ENCODE measurements around the gene IL16.
"Not testable (repeated sequence)": the region's sequence is repeated elsewhere in the genome, so short reads cannot be mapped to it uniquely, and the experiment has no call there.

Gene IL16

GRCh38 chr15:81197688-81198281 is 1.1 kb downstream of the IL16 start:
- no peaks in the 10 kb centered on the region for H3K36me3 ChIP-seq (ENCODE audit: control insufficient read depth in 4 of 4, insufficient read depth in 4 of 4, low read length in 3 of 4)
- 94% methylated on average over 7 of the region's 7 CpGs for WGBS (ENCODE audit: insufficient coverage)
- no peak overlapping the region for H3K4me3 ChIP-seq (ENCODE audit: control insufficient read depth in 1 of 7, extremely low read depth in 1 of 7, insufficient read depth in 4 of 7, low read depth in 2 of 7, low read length in 6 of 7)
- H3K4me1 ChIP-seq (ENCODE audit: control extremely low read depth in 1 of 4, control insufficient read depth in 4 of 4, insufficient read depth in 4 of 4, low read length in 3 of 4): no peaks in the 10 kb centered on the region
- ChIA-PET CTCF (interaction anchor here (0.9 kb wide), 1 partner anchor 60 kb away, joined by 3 read pairs; no protein-coding TSS in a partner anchor), POLR2A (interaction anchor here (0.6 kb wide), 1 partner anchor 34 kb away, joined by 5 read pairs; no protein-coding TSS in a partner anchor)
- no peak overlapping the region for H3K27ac ChIP-seq (ENCODE audit: insufficient read depth in 1 of 2, low read depth in 1 of 2, low read length in 2 of 2, poor library complexity in 1 of 2, severe bottlenecking in 2 of 2)
- H3K27me3 ChIP-seq (replicated peaks in 2 of 5; ENCODE audit: control insufficient read depth in 4 of 5, insufficient read depth in 5 of 5, low read length in 4 of 5): no peaks in the 10 kb centered on the region
- DNase-seq: no peak
- no peaks in the 10 kb centered on the region for H3K9me3 ChIP-seq (ENCODE audit: control extremely low read depth in 1 of 5, control insufficient read depth in 4 of 5, insufficient read depth in 2 of 5, low read depth in 1 of 5, low read length in 4 of 5)

GRCh38 chr15:81199031-81199779 is 2.5 kb downstream of the IL16 start:
- ChIA-PET CTCF (interaction anchor here (0.9 to 1.0 kb wide), 2 partner anchors 8 to 56 kb away, joined by 3 read pairs; no protein-coding TSS in a partner anchor), POLR2A (no interaction called here)
- no peaks in the 10 kb centered on the region for H3K27me3 ChIP-seq (replicated peaks in 2 of 5; ENCODE audit: control insufficient read depth in 4 of 5, insufficient read depth in 5 of 5, low read length in 4 of 5)
- no peak for DNase-seq
- H3K4me3 ChIP-seq (ENCODE audit: control insufficient read depth in 1 of 7, extremely low read depth in 1 of 7, insufficient read depth in 4 of 7, low read depth in 2 of 7, low read length in 6 of 7): no peak overlapping the region
- H3K9me3 ChIP-seq (ENCODE audit: control extremely low read depth in 1 of 5, control insufficient read depth in 4 of 5, insufficient read depth in 2 of 5, low read depth in 1 of 5, low read length in 4 of 5): no peaks in the 10 kb centered on the region
- WGBS (ENCODE audit: insufficient coverage): 90% methylated on average over 6 of the region's 11 CpGs
- no peak overlapping the region for H3K27ac ChIP-seq (ENCODE audit: insufficient read depth in 1 of 2, low read depth in 1 of 2, low read length in 2 of 2, poor library complexity in 1 of 2, severe bottlenecking in 2 of 2)
- no peaks in the 10 kb centered on the region for H3K4me1 ChIP-seq (ENCODE audit: control extremely low read depth in 1 of 4, control insufficient read depth in 4 of 4, insufficient read depth in 4 of 4, low read length in 3 of 4)
- H3K36me3 ChIP-seq (ENCODE audit: control insufficient read depth in 4 of 4, insufficient read depth in 4 of 4, low read length in 3 of 4): no peaks in the 10 kb centered on the region

GRCh38 chr15:81206018-81206417 is 9.3 kb downstream of the IL16 start:
- 100% methylated on average over 3 of the region's 3 CpGs for WGBS (ENCODE audit: insufficient coverage)
- H3K4me1 ChIP-seq (ENCODE audit: control extremely low read depth in 1 of 4, control insufficient read depth in 4 of 4, insufficient read depth in 4 of 4, low read length in 3 of 4): no peaks in the 10 kb centered on the region
- ChIA-PET POLR2A (no interaction called here), CTCF (no interaction called here)
- DNase-seq: no peak
- no peaks in the 10 kb centered on the region for H3K36me3 ChIP-seq (ENCODE audit: control insufficient read depth in 4 of 4, insufficient read depth in 4 of 4, low read length in 3 of 4)
- no peak overlapping the region for H3K27ac ChIP-seq (ENCODE audit: insufficient read depth in 1 of 2, low read depth in 1 of 2, low read length in 2 of 2, poor library complexity in 1 of 2, severe bottlenecking in 2 of 2)
- peaks cover 0 to 10% (median 0%) of the 10 kb centered on the region in 5 experiments for H3K9me3 ChIP-seq (ENCODE audit: control extremely low read depth in 1 of 5, control insufficient read depth in 4 of 5, insufficient read depth in 2 of 5, low read depth in 1 of 5, low read length in 4 of 5)
- no peaks in the 10 kb centered on the region for H3K27me3 ChIP-seq (replicated peaks in 2 of 5; ENCODE audit: control insufficient read depth in 4 of 5, insufficient read depth in 5 of 5, low read length in 4 of 5)
- H3K4me3 ChIP-seq (ENCODE audit: control insufficient read depth in 1 of 7, extremely low read depth in 1 of 7, insufficient read depth in 4 of 7, low read depth in 2 of 7, low read length in 6 of 7): no peak overlapping the region

- H3K9me3 ChIP-seq (ENCODE audit: control extremely low read depth in 1 of 5, control insufficient read depth in 4 of 5, insufficient read depth in 2 of 5, low read depth in 1 of 5, low read length in 4 of 5); H3K4me1 ChIP-seq (ENCODE audit: control extremely low read depth in 1 of 4, control insufficient read depth in 4 of 4, insufficient read depth in 4 of 4, low read length in 3 of 4); H3K27me3 ChIP-seq (replicated peaks in 2 of 5; ENCODE audit: control insufficient read depth in 4 of 5, insufficient read depth in 5 of 5, low read length in 4 of 5); H3K27ac ChIP-seq (ENCODE audit: insufficient read depth in 1 of 2, low read depth in 1 of 2, low read length in 2 of 2, poor library complexity in 1 of 2, severe bottlenecking in 2 of 2); H3K4me3 ChIP-seq (ENCODE audit: control insufficient read depth in 1 of 7, extremely low read depth in 1 of 7, insufficient read depth in 4 of 7, low read depth in 2 of 7, low read length in 6 of 7); POLR2A ChIA-PET; H3K36me3 ChIP-seq (ENCODE audit: control insufficient read depth in 4 of 4, insufficient read depth in 4 of 4, low read length in 3 of 4); DNase-seq: not testable (repeated sequence)
- CTCF ChIA-PET: interaction anchor here (1.6 kb wide), 1 partner anchor 9 kb away, joined by 4 read pairs; no protein-coding TSS in a partner anchor
- 100% methylated on average over 1 of the region's 1 CpG for WGBS (ENCODE audit: insufficient coverage)
Observed at GRCh38 chr15:81207987-81208386, 11.3 kb downstream of the IL16 start.

GRCh38 chr15:81209635-81210034 is 13.0 kb downstream of the IL16 start:
- Histone ChIP-seq H3K27ac (ENCODE audit: insufficient read depth in 1 of 2, low read depth in 1 of 2, low read length in 2 of 2, poor library complexity in 1 of 2, severe bottlenecking in 2 of 2) (no peak overlapping the region), H3K27me3 (replicated peaks in 2 of 5; ENCODE audit: control insufficient read depth in 4 of 5, insufficient read depth in 5 of 5, low read length in 4 of 5) (no peaks in the 10 kb centered on the region), H3K36me3 (ENCODE audit: control insufficient read depth in 4 of 4, insufficient read depth in 4 of 4, low read length in 3 of 4) (no peaks in the 10 kb centered on the region), H3K9me3 (ENCODE audit: control extremely low read depth in 1 of 5, control insufficient read depth in 4 of 5, insufficient read depth in 2 of 5, low read depth in 1 of 5, low read length in 4 of 5) (peaks cover 0 to 19% (median 3%) of the 10 kb centered on the region in 5 experiments), H3K4me3 (ENCODE audit: control insufficient read depth in 1 of 7, extremely low read depth in 1 of 7, insufficient read depth in 4 of 7, low read depth in 2 of 7, low read length in 6 of 7) (no peak overlapping the region), H3K4me1 (ENCODE audit: control extremely low read depth in 1 of 4, control insufficient read depth in 4 of 4, insufficient read depth in 4 of 4, low read length in 3 of 4) (no peaks in the 10 kb centered on the region)
- ChIA-PET POLR2A (no interaction called here), CTCF (interaction anchor here (1.6 kb wide), 1 partner anchor 8 kb away, joined by 4 read pairs; no protein-coding TSS in a partner anchor)
- no peak for DNase-seq
- 73% methylated on average over 4 of the region's 5 CpGs for WGBS (ENCODE audit: insufficient coverage)

GRCh38 chr15:81211376-81211775 is 14.7 kb downstream of the IL16 start:
- Histone ChIP-seq H3K9me3 (ENCODE audit: control extremely low read depth in 1 of 5, control insufficient read depth in 4 of 5, insufficient read depth in 2 of 5, low read depth in 1 of 5, low read length in 4 of 5) (peaks cover 0 to 30% (median 3%) of the 10 kb centered on the region in 5 experiments), H3K4me1 (ENCODE audit: control extremely low read depth in 1 of 4, control insufficient read depth in 4 of 4, insufficient read depth in 4 of 4, low read length in 3 of 4) (no peaks in the 10 kb centered on the region), H3K27me3 (replicated peaks in 2 of 5; ENCODE audit: control insufficient read depth in 4 of 5, insufficient read depth in 5 of 5, low read length in 4 of 5) (no peaks in the 10 kb centered on the region), H3K4me3 (ENCODE audit: control insufficient read depth in 1 of 7, extremely low read depth in 1 of 7, insufficient read depth in 4 of 7, low read depth in 2 of 7, low read length in 6 of 7) (no peak overlapping the region), H3K36me3 (ENCODE audit: control insufficient read depth in 4 of 4, insufficient read depth in 4 of 4, low read length in 3 of 4) (no peaks in the 10 kb centered on the region), H3K27ac (ENCODE audit: insufficient read depth in 1 of 2, low read depth in 1 of 2, low read length in 2 of 2, poor library complexity in 1 of 2, severe bottlenecking in 2 of 2) (no peak overlapping the region)
- DNase-seq: no peak
- CTCF ChIA-PET: no interaction called here
- 89% methylated on average over 1 of the region's 4 CpGs for WGBS (ENCODE audit: insufficient coverage)
- POLR2A ChIA-PET: no interaction called here

GRCh38 chr15:81213982-81214381 is 17.3 kb downstream of the IL16 start:
- Histone ChIP-seq H3K36me3 (ENCODE audit: control insufficient read depth in 4 of 4, insufficient read depth in 4 of 4, low read length in 3 of 4) (no peaks in the 10 kb centered on the region), H3K4me1 (ENCODE audit: control extremely low read depth in 1 of 4, control insufficient read depth in 4 of 4, insufficient read depth in 4 of 4, low read length in 3 of 4) (no peaks in the 10 kb centered on the region), H3K27me3 (replicated peaks in 2 of 5; ENCODE audit: control insufficient read depth in 4 of 5, insufficient read depth in 5 of 5, low read length in 4 of 5) (no peaks in the 10 kb centered on the region), H3K27ac (ENCODE audit: insufficient read depth in 1 of 2, low read depth in 1 of 2, low read length in 2 of 2, poor library complexity in 1 of 2, severe bottlenecking in 2 of 2) (no peak overlapping the region), H3K4me3 (ENCODE audit: control insufficient read depth in 1 of 7, extremely low read depth in 1 of 7, insufficient read depth in 4 of 7, low read depth in 2 of 7, low read length in 6 of 7) (no peak overlapping the region), H3K9me3 (ENCODE audit: control extremely low read depth in 1 of 5, control insufficient read depth in 4 of 5, insufficient read depth in 2 of 5, low read depth in 1 of 5, low read length in 4 of 5) (peaks cover 0 to 20% (median 3%) of the 10 kb centered on the region in 5 experiments)
- ChIA-PET CTCF (interaction anchor here (0.7 to 1.0 kb wide), 2 partner anchors 52 to 71 kb away, joined by 3 to 4 read pairs; no protein-coding TSS in a partner anchor), POLR2A (interaction anchor here (0.6 kb wide), 1 partner anchor 9 kb away, joined by 3 read pairs; no protein-coding TSS in a partner anchor)
- DNase-seq: no peak

Measured in common myeloid progenitor, CD34-positive (primary cell).